Osteocyte (in vitro differentiated cells): Measurements from ENCODE around the gene SHF. TPM values are rescaled to one million over a fixed set of nuclear protein-coding genes. Genes with fewer than 3 reads are reported as not detected.

Source experiments
- DNase-seq: peaks from one replicate; pipeline ENCODE4 v3.0.0; 2021; ENCODE audit warnings: mixed read lengths; ENCODE audit not compliant: unreplicated experiment; ENCODE audit errors: extremely low spot score
- H3K27ac Mint-ChIP-seq: one replicate; pipeline ENCODE4 v1.8.0; 2021; ENCODE audit warnings: mild to moderate bottlenecking, mixed read lengths; ENCODE audit not compliant: unreplicated experiment
- H3K27me3 Mint-ChIP-seq: one replicate; pipeline ENCODE4 v1.8.0; 2021; ENCODE audit warnings: mixed read lengths; ENCODE audit not compliant: unreplicated experiment
- H3K36me3 Mint-ChIP-seq: one replicate; pipeline ENCODE4 v1.8.0; 2021; ENCODE audit warnings: mixed read lengths; ENCODE audit not compliant: unreplicated experiment
- H3K4me1 Mint-ChIP-seq: one replicate; pipeline ENCODE4 v1.8.0; 2021; ENCODE audit warnings: mixed read lengths; ENCODE audit not compliant: unreplicated experiment
- H3K4me3 Mint-ChIP-seq: one replicate; pipeline ENCODE4 v1.8.0; 2021; ENCODE audit warnings: mild to moderate bottlenecking, moderate library complexity, mixed read lengths; ENCODE audit not compliant: unreplicated experiment
- H3K9me3 Mint-ChIP-seq: one replicate; pipeline ENCODE4 v1.8.0; 2021; ENCODE audit warnings: mixed read lengths; ENCODE audit not compliant: unreplicated experiment
- CTCF ChIP-seq: fragments of 200-600 bp; sonication (generic); IDR thresholded peaks from 2 replicates; pipeline ENCODE4 v1.5.0; 2021; ENCODE audit warnings: antibody characterized with exemption, mild to moderate bottlenecking, moderate library complexity
- total RNA-seq: library from RNA; stranded (reverse); gene quantifications from 2 replicates; pipeline ENCODE4 v1.2.1, GENCODE V29; 2021

The SHF gene
- total RNA-seq, 1 donor from 2014 or later: 15.8 TPM

GRCh38 chr15:45230245-45230965 lies 42.6 kb upstream of the SHF start:
- H3K4me3 Mint-ChIP-seq: no peak overlapping the region
- H3K36me3 Mint-ChIP-seq: no peaks in the 10 kb centered on the region
- H3K9me3 Mint-ChIP-seq: no peaks in the 10 kb centered on the region
- TF ChIP-seq CTCF: no peak
- H3K4me1 Mint-ChIP-seq: no peaks in the 10 kb centered on the region
- H3K27ac Mint-ChIP-seq: no peak overlapping the region
- peaks cover 1% of the 10 kb centered on the region for H3K27me3 Mint-ChIP-seq
- no peak for DNase-seq

- Mint-ChIP-seq H3K4me3 (no peak overlapping the region), H3K9me3 (no peaks in the 10 kb centered on the region), H3K27me3 (peaks cover 6% of the 10 kb centered on the region), H3K36me3 (no peaks in the 10 kb centered on the region), H3K27ac (no peak overlapping the region), H3K4me1 (no peaks in the 10 kb centered on the region)
- TF ChIP-seq CTCF: no peak
- DNase-seq: no peak
Observed at GRCh38 chr15:45228931-45229330, 41.2 kb upstream of the SHF start.

GRCh38 chr15:45225506-45226273 lies 37.9 kb upstream of the SHF start:
- Mint-ChIP-seq H3K27me3 (peaks cover 28% of the 10 kb centered on the region), H3K27ac (no peak overlapping the region), H3K4me3 (no peak overlapping the region), H3K4me1 (no peaks in the 10 kb centered on the region), H3K36me3 (no peaks in the 10 kb centered on the region), H3K9me3 (no peaks in the 10 kb centered on the region)
- no peak for DNase-seq
- no peak for TF ChIP-seq CTCF

GRCh38 chr15:45224621-45225217 lies 37.0 kb upstream of the SHF start:
- Mint-ChIP-seq H3K4me3 (no peak overlapping the region), H3K9me3 (no peaks in the 10 kb centered on the region)
- DNase-seq: no peak

More at GRCh38 chr15:45224621-45225217, 37.0 kb upstream of the SHF start:
- H3K27me3 Mint-ChIP-seq: peaks cover 33% of the 10 kb centered on the region
- no peak for TF ChIP-seq CTCF
- H3K27ac Mint-ChIP-seq: no peak overlapping the region
- H3K36me3 Mint-ChIP-seq: no peaks in the 10 kb centered on the region
- no peaks in the 10 kb centered on the region for H3K4me1 Mint-ChIP-seq
